Stimulated activated CD8-positive, alpha-beta memory T cell treated with anti-CD3 and anti-CD28 coated beads, Interleukin-4, amount 100 ng/mL, for 1 hour (primary cell): ENCODE measurements around the gene NRK.
"Not testable (repeated sequence)": the region's sequence is repeated elsewhere in the genome, so short reads cannot be mapped to it uniquely, and the experiment has no call there.

ENCODE experiments used
- DNase-seq, 2 donors: peaks; one replicate each; pipeline ENCODE4 v3.0.0-alpha.2; 2020; ENCODE audit warnings: low read depth in 2 of 2, low spot score in 1 of 2

NRK gene

GRCh38 chrX:105876658-105877057 lies 54.3 kb downstream of the NRK start:
- DNase-seq: no peak

DNA sequence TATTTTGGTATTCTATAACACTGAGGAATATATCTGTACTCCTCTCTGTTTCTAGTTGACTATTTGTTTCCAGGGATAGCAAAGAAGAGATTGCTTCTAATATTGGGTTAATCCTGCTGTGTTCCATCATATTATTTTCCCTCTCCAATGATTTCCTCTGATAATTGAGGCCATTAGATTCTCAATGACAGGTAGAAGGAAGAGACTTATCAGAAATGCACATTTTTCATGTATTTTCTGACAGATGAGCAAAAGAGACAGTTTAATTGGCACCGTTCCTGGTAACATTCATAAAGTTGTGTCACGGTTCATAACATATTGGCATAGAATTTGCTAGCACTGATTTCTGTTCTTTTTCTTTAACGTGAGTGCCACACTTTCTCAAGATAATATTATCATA lies 58.2 kb downstream of the NRK start:
- no peak for DNase-seq

DNA sequence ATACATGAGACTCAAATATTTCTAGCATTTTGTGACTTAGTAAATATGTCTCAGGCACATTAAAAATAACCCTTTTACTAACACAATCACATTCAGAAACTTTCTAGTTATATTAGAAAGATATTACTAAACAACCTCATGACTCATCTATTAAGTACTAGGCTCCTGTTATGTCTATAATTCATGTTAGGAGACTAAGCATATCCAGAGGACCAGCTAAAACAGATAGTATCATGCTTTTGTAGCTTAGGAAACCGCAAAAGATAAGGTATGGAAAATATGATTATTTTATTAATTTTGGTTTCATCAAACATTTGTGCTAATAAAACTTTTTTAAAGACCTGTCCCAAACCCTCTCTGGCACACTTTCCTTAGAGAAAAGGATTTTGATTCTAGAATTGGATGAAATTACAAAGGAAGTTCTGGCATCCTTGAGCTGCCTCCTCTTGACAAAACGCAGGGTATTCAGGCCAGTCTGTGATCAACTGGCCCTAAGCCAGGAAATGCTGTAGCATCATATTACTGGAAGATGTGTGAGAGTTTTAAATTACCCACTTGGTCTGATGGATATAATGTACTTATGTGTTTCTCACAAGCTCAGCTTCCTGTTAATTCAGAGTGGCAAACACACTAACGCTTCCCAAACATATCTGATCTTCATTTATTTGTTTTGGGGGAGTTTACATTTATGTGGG lies 60.4 kb downstream of the NRK start:
- DNase-seq: no peak

DNA sequence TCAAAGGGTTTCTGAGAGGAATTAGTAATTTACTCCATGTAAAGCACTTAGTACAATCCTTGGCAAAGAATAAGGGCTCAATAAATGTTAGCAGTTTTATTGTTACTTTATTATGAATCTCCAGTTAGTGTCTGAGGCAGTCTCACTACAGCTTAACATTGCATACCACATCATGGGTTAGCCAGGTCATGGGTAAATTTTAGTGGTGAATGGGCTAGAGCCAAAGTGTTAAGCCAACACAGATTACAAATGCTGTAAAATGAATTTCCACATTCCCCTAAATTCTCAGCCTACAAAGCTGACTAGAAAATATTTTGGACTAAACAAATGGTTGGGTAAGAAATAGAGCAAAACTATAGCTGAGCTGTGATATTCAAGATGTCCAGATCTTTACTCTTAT lies 72.4 kb downstream of the NRK start:
- DNase-seq: no peak

GRCh38 chrX:105909576-105909975 lies 87.2 kb downstream of the NRK start:
- no peak for DNase-seq

GRCh38 chrX:105910563-105911105 lies 88.3 kb downstream of the NRK start:
- no peak for DNase-seq

GRCh38 chrX:105945266-105945665 lies 122.9 kb downstream of the NRK start:
- DNase-seq: no peak

- no peak for DNase-seq
Observed at GRCh38 chrX:105969487-105969886, 147.1 kb downstream of the NRK start.

GRCh38 chrX:105972690-105973386 lies 150.5 kb downstream of the NRK start:
- no peak for DNase-seq

GRCh38 chrX:105973387-105973739 lies 151.0 kb downstream of the NRK start:
- no peak for DNase-seq

GRCh38 chrX:105975382-105975781 lies 153.0 kb downstream of the NRK start:
- no peak for DNase-seq

DNA sequence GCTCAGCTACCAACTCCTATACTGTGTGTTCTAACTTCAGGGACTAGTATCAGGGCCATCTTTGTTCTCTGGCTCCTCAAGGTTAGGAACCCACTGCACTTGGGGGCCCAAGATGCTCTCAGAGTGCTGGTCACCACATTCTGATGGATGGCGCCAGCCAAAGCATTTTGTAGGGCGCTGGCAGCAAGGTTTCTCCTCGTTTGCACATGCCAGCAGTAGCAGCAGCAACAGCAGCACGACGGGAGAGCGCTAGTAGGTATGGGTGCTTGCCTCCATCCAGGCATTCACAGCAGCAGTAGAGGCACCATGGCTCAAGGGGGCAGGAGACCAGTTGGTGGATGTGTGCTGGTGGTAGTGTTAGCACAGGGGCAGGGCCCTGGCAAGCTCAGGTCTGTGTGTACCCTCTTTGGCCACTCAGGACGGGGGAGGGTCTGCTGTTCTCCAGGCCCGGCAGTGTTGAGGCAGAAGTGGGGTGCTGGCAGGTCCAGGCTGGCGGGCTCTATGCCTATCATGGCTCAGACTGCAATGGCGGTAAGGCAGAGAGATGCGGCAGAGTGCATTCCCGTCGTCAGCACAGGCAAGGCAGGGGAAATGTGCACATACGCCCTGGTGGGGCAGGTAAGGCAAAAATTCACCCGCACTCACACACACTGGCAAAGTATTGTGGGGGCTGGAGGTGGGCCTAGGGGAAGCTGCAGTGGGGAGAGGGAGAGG lies 159.6 kb downstream of the NRK start:
- no peak for DNase-seq

DNA sequence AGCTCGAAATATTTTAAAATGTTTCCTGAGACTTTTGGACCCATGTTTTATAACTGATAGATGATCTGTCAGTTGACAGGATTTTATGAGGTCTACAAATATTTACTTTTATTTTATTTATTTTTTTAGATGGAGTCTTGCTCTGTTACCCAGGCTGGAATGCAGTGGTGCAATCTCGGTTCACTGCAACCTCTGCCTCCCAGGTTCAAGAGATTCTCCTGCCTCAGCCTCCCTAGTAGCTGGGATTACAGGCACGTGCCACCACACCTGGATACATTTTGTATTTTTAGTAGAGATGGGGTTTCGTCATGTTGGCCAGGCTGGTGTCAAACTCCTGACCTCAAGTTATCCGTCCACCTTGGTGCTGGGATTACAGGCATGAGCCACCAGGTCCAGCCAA lies 166.1 kb downstream of the NRK start:
- not testable (repeated sequence) for DNase-seq

DNA sequence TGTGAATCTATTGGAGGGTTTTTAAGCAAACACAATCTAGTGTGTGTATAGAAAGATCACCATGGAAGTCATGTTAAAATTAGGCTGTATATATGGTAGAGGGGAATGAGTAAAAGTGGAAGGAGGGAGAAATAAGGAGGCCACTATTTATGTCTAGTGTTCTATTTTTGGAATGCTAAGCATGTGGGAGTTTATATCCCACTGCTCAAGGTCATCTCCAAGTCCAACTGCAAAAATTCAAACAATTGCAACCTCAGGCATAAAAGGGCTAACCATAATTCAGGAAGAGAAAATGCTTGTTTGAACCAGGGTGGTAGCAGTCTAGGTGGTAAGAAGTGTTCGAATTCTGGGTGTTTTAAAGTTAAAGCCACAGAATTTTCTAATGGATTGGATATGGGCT lies 177.0 kb downstream of the NRK start:
- DNase-seq: no peak

DNA sequence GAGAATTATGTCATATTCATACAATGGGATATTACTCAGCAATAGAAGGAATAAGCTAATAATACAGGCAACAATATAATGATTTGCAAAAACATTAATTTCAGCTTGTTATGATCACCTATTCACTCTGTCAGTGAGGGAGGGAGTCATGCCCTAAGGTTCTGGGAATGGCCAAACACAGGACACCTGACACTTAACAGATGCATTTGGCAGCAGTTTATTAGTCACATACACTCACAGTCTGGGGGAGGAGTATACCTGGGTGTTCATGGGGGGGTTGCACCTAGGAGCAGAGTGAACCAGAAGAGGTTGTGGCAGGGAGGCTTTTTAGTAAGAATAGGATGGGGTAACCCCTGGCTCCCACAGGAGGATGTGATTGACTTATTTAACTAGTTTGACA lies 177.9 kb downstream of the NRK start:
- DNase-seq: no peak

- DNase-seq: not testable (repeated sequence)
Observed at GRCh38 chrX:106000609-106001008, 178.3 kb downstream of the NRK start.

GRCh38 chrX:106005684-106006083 lies 183.3 kb downstream of the NRK start:
- no peak for DNase-seq

DNA sequence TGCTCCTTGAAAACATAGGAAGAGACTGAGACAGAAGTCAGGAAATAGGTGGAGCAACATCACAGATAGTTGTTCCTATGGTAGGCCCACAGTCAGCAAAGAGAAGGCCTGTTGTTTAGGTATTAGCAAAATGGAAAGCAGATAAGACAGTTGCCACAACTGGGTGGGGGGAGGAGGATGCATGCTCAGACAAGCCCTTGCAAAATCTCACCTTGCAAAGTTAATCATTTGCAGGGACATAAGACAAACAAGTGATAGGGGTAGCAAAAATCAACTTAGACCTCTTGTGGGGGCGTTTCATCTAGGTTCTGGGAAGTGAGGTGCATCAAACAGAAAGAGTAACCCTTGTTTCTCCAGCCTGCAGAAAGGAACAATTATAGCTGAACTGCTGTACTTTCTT lies 185.5 kb downstream of the NRK start:
- DNase-seq: no peak
